SK-N-MC (cell line): ENCODE data around the gene HKDC1.

Source experiments
- EZH2 ChIP-seq: fragments of 200-600 bp; sonication (generic); IDR thresholded peaks from one replicate; pipeline ENCODE4 v1.6.1; 2017; ENCODE audit warnings: antibody characterized with exemption
- FOXP2 ChIP-seq: optimal IDR thresholded peaks from 2 replicates; pipeline ENCODE3; 2011; ENCODE audit warnings: mild to moderate bottlenecking, moderate library complexity; ENCODE audit not compliant: insufficient read depth; ENCODE audit errors: extremely low read length, control extremely low read depth
- POLR2AphosphoS5 ChIP-seq: IDR thresholded peaks from 2 replicates; pipeline ENCODE4 v1.6.1; 2012; ENCODE audit warnings: mild to moderate bottlenecking, low read depth, low read length, borderline replicate concordance

DNA sequence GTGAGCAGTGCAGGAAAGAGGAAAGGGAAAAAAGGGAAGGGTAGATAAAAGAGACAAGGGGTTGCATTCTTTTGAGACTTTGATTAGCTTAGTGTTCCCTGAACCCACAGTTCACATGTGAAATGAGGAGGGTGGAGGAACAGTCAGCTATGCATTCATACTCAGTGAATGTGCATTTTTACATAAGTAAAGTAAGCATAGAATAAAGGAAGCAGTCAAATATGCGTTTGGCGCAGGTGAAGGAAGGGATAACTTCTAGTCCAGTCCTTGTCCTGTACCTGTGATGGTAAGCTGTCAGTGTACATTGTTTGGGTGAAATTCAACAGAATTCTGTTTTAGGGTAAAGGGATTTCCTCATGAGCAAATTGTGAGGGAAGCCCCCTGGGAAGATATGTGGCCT is 86.3 kb downstream of the HKDC1 start:
- TF ChIP-seq EZH2 = no peak
- no peak for TF ChIP-seq POLR2AphosphoS5
- no peak for TF ChIP-seq FOXP2
